Natural killer cell treated with Interleukin-12 subunit alpha and Interleukin-12 subunit beta and Interleukin-15 and Interleukin-18, amount 100 ng/mL, for 72 hours (primary cell): Measurements from ENCODE around the gene TEX30. TPM values are rescaled to one million over a fixed set of nuclear protein-coding genes. Genes with fewer than 3 reads are reported as not detected.

ENCODE experiments used
- ATAC-seq, 2 donors: fragments of 150-1000 bp; cut with Tn5 transposase in 1 of 2; sonication (Bioruptor Pico), chemical (Tn5 transposase) in 1 of 2; 2 replicates each; pipeline ENCODE4 v1.10.0; 2021
- DNase-seq: peaks from one replicate; pipeline ENCODE4 v3.0.0; 2022; ENCODE audit warnings: low spot score
- H3K27ac Mint-ChIP-seq, 2 donors: 1 replicate in 1 of 2; 2 replicates in 1 of 2; pipeline ENCODE4 v1.8.0; 2022; ENCODE audit warnings: mixed read lengths in 2 of 2, mild to moderate bottlenecking in 1 of 2, moderate library complexity in 1 of 2
- H3K27me3 Mint-ChIP-seq, 2 donors: 1 replicate in 1 of 2; 2 replicates in 1 of 2; pipeline ENCODE4 v1.8.0; 2022; ENCODE audit warnings: mixed read lengths in 2 of 2
- H3K36me3 Mint-ChIP-seq: one replicate; pipeline ENCODE4 v1.8.0; 2022; ENCODE audit warnings: mixed read lengths
- H3K4me1 Mint-ChIP-seq, 2 donors: 1 replicate in 1 of 2; 2 replicates in 1 of 2; pipeline ENCODE4 v1.8.0; 2022; ENCODE audit warnings: low read depth in 2 of 2, mixed read lengths in 2 of 2, mild to moderate bottlenecking in 1 of 2
- H3K4me3 Mint-ChIP-seq: one replicate; pipeline ENCODE4 v1.8.0; 2022; ENCODE audit warnings: mixed read lengths
- H3K9me3 Mint-ChIP-seq: 2 replicates; pipeline ENCODE4 v1.8.0; 2022; ENCODE audit warnings: mixed read lengths
- total RNA-seq, 2 donors: library from RNA; stranded (reverse); gene quantifications; one replicate each; pipeline ENCODE4 v1.2.3, GENCODE V29; 2022

TEX30 gene
- total RNA-seq, 2 donors from 2014 or later, result 23.3 to 29.1 TPM

GRCh38 chr13:102772042-102772425 is 1.6 kb downstream of the TEX30 start:
- Mint-ChIP-seq H3K9me3 (no peaks in the 10 kb centered on the region), H3K36me3 (peaks cover 6% of the 10 kb centered on the region), H3K27ac (peak overlapping the region in 1 of 2 donors; percentile 78), H3K27me3 (no peaks in the 10 kb centered on the region), H3K4me1 (peaks cover 31 to 37% of the 10 kb centered on the region in 2 donors), H3K4me3 (peak overlapping the region; percentile 86)
- DNase-seq, result no peak
- no peak for ATAC-seq

GRCh38 chr13:102771298-102772041 is 2.1 kb downstream of the TEX30 start:
- H3K27ac Mint-ChIP-seq, result peak overlapping the region in 1 of 2 donors; percentile 78
- no peaks in the 10 kb centered on the region for H3K27me3 Mint-ChIP-seq
- no peaks in the 10 kb centered on the region for H3K9me3 Mint-ChIP-seq
- ATAC-seq (no peak), DNase-seq (no peak)
- peaks cover 6% of the 10 kb centered on the region for H3K36me3 Mint-ChIP-seq
- H3K4me3 Mint-ChIP-seq, result peak overlapping the region; percentile 86
- peaks cover 31 to 37% of the 10 kb centered on the region in 2 donors for H3K4me1 Mint-ChIP-seq

GRCh38 chr13:102770435-102770834 is 3.2 kb downstream of the TEX30 start:
- no peaks in the 10 kb centered on the region for H3K9me3 Mint-ChIP-seq
- ATAC-seq, result no peak
- H3K27me3 Mint-ChIP-seq, result no peaks in the 10 kb centered on the region
- no peak overlapping the region for H3K4me3 Mint-ChIP-seq
- H3K36me3 Mint-ChIP-seq, result peaks cover 6% of the 10 kb centered on the region
- peaks cover 31 to 37% of the 10 kb centered on the region in 2 donors for H3K4me1 Mint-ChIP-seq
- no peak for DNase-seq
- no peak overlapping the region for H3K27ac Mint-ChIP-seq

GRCh38 chr13:102769679-102770078 is 3.9 kb downstream of the TEX30 start:
- DNase-seq, result no peak
- peak overlapping the region; percentile 35 for H3K4me3 Mint-ChIP-seq
- no peaks in the 10 kb centered on the region for H3K9me3 Mint-ChIP-seq
- no peaks in the 10 kb centered on the region for H3K27me3 Mint-ChIP-seq
- peaks cover 26 to 32% of the 10 kb centered on the region in 2 donors for H3K4me1 Mint-ChIP-seq
- ATAC-seq, result no peak
- peaks cover 6% of the 10 kb centered on the region for H3K36me3 Mint-ChIP-seq
- no peak overlapping the region for H3K27ac Mint-ChIP-seq

- DNase-seq, result no peak
- Mint-ChIP-seq H3K36me3 (peaks cover 6% of the 10 kb centered on the region), H3K27me3 (no peaks in the 10 kb centered on the region), H3K4me1 (peaks cover 19 to 25% of the 10 kb centered on the region in 2 donors), H3K27ac (no peak overlapping the region), H3K4me3 (no peak overlapping the region), H3K9me3 (no peaks in the 10 kb centered on the region)
- ATAC-seq, result no peak
Observed at GRCh38 chr13:102768909-102769308, 4.7 kb downstream of the TEX30 start.

GRCh38 chr13:102763741-102764140 is 9.8 kb downstream of the TEX30 start:
- Mint-ChIP-seq H3K4me3 (no peak overlapping the region), H3K27me3 (no peaks in the 10 kb centered on the region), H3K27ac (no peak overlapping the region), H3K9me3 (no peaks in the 10 kb centered on the region), H3K4me1 (no peaks in the 10 kb centered on the region), H3K36me3 (no peaks in the 10 kb centered on the region)
- no peak for ATAC-seq
- no peak for DNase-seq

GRCh38 chr13:102761071-102761470 is 12.5 kb downstream of the TEX30 start:
- H3K4me3 Mint-ChIP-seq, result no peak overlapping the region
- no peak overlapping the region for H3K27ac Mint-ChIP-seq
- no peaks in the 10 kb centered on the region for H3K9me3 Mint-ChIP-seq
- no peaks in the 10 kb centered on the region for H3K27me3 Mint-ChIP-seq
- H3K4me1 Mint-ChIP-seq, result no peaks in the 10 kb centered on the region
- H3K36me3 Mint-ChIP-seq, result no peaks in the 10 kb centered on the region
- DNase-seq (no peak), ATAC-seq (no peak)

- no peaks in the 10 kb centered on the region for H3K9me3 Mint-ChIP-seq
- H3K4me3 Mint-ChIP-seq, result no peak overlapping the region
- no peaks in the 10 kb centered on the region for H3K4me1 Mint-ChIP-seq
- ATAC-seq, result no peak
- no peaks in the 10 kb centered on the region for H3K36me3 Mint-ChIP-seq
- no peak for DNase-seq
- H3K27me3 Mint-ChIP-seq, result no peaks in the 10 kb centered on the region
- no peak overlapping the region for H3K27ac Mint-ChIP-seq
Observed at GRCh38 chr13:102758842-102759241, 14.7 kb downstream of the TEX30 start.

GRCh38 chr13:102757006-102757405 is 16.6 kb downstream of the TEX30 start:
- no peaks in the 10 kb centered on the region for H3K9me3 Mint-ChIP-seq
- no peaks in the 10 kb centered on the region for H3K27me3 Mint-ChIP-seq
- H3K4me3 Mint-ChIP-seq, result no peak overlapping the region
- DNase-seq, result no peak
- no peak for ATAC-seq
- no peaks in the 10 kb centered on the region for H3K4me1 Mint-ChIP-seq
- no peak overlapping the region for H3K27ac Mint-ChIP-seq
- H3K36me3 Mint-ChIP-seq, result no peaks in the 10 kb centered on the region

- Mint-ChIP-seq H3K27me3 (peaks cover 9 to 17% of the 10 kb centered on the region in 2 donors), H3K4me3 (no peak overlapping the region), H3K4me1 (no peaks in the 10 kb centered on the region), H3K9me3 (peaks cover 1% of the 10 kb centered on the region), H3K36me3 (peaks cover 21% of the 10 kb centered on the region), H3K27ac (no peak overlapping the region)
- no peak for ATAC-seq
- DNase-seq, result no peak
Observed at GRCh38 chr13:102751886-102752285, 21.7 kb downstream of the TEX30 start.

- Mint-ChIP-seq H3K27ac (no peak overlapping the region), H3K9me3 (peaks cover 7% of the 10 kb centered on the region), H3K36me3 (peaks cover 31% of the 10 kb centered on the region), H3K27me3 (peaks cover 42 to 63% of the 10 kb centered on the region in 2 donors), H3K4me1 (no peaks in the 10 kb centered on the region), H3K4me3 (no peak overlapping the region)
- ATAC-seq, result no peak
- no peak for DNase-seq
Observed at GRCh38 chr13:102742506-102742905, 31.1 kb downstream of the TEX30 start.

GRCh38 chr13:102742101-102742500 is 31.5 kb downstream of the TEX30 start:
- peaks cover 7% of the 10 kb centered on the region for H3K9me3 Mint-ChIP-seq
- no peak overlapping the region for H3K4me3 Mint-ChIP-seq
- no peak for DNase-seq
- no peaks in the 10 kb centered on the region for H3K4me1 Mint-ChIP-seq
- no peak overlapping the region for H3K27ac Mint-ChIP-seq
- H3K36me3 Mint-ChIP-seq, result peaks cover 30% of the 10 kb centered on the region
- peaks cover 41 to 59% of the 10 kb centered on the region in 2 donors for H3K27me3 Mint-ChIP-seq
- no peak for ATAC-seq

GRCh38 chr13:102729560-102730270 is 43.9 kb downstream of the TEX30 start:
- Mint-ChIP-seq H3K9me3 (no peaks in the 10 kb centered on the region), H3K36me3 (no peaks in the 10 kb centered on the region), H3K27me3 (peaks cover 16 to 21% of the 10 kb centered on the region in 2 donors), H3K4me1 (no peaks in the 10 kb centered on the region), H3K27ac (no peak overlapping the region), H3K4me3 (no peak overlapping the region)
- DNase-seq (no peak), ATAC-seq (no peak)

- Mint-ChIP-seq H3K4me3 (no peak overlapping the region), H3K9me3 (no peaks in the 10 kb centered on the region), H3K27me3 (peaks cover 16 to 36% of the 10 kb centered on the region in 2 donors), H3K27ac (no peak overlapping the region), H3K4me1 (peaks cover 10% of the 10 kb centered on the region in 2 donors), H3K36me3 (no peaks in the 10 kb centered on the region)
- ATAC-seq, result no peak
- DNase-seq, result no peak
Observed at GRCh38 chr13:102726430-102726829, 47.2 kb downstream of the TEX30 start.
